GM10266 (cell line): ENCODE results near the gene CAPG.
A peak's percentile ranks its signal among the peaks of the same experiment; 100 is the strongest.

Experiments
- DNase-seq: peaks from one replicate; pipeline ENCODE4 v3.0.0; 2012; ENCODE audit errors: extremely low spot score
- TF ChIP-seq, protein P1 (sequence below): IDR thresholded peaks from 2 replicates; pipeline ENCODE4 v1.5.1; 2012; ENCODE audit warnings: mild to moderate bottlenecking, low read depth; ENCODE audit not compliant: control insufficient read depth, insufficient read depth; ENCODE audit errors: missing control alignments

CAPG gene

DNA sequence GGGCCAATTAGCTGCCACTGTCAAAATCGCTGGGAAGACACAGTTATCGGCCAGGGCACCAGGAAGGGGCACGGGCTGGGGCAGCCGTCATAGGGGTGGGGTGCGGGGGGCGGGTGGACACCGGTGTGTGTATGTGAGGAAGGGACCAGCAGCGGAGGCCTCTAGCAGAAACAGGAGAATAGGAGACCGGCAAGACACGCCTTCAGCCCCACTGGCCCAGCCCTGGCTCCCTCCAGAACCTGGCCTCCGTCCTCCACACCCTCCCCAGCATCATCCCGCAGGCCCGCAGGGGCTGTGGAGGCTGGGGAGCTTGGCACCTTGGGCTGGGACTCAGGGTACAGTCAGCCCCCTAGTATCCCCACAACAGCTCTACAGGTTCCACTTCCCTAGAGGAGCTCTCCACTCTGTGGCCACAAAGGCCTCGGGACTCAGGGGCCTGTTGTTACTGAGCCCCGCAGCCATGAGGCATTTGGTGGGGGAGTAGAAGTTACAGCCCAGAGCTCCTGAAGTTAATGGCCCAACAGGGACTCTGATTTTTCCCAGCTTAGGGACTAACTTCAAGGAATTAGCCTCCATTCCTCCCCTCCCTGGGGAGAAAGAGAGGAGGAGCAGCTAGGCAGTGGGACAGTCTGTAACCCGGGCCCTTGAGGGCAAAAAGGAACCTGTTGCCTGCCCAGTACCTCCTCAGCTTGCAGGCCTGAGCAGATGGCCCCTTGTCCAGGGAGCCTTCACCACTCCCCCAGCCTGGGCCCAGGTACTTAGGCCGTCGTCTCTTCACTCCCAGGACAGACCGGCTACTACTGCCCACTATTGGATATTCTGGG, 28.2 kb upstream of the CAPG start:
- TF ChIP-seq, protein P1, sequence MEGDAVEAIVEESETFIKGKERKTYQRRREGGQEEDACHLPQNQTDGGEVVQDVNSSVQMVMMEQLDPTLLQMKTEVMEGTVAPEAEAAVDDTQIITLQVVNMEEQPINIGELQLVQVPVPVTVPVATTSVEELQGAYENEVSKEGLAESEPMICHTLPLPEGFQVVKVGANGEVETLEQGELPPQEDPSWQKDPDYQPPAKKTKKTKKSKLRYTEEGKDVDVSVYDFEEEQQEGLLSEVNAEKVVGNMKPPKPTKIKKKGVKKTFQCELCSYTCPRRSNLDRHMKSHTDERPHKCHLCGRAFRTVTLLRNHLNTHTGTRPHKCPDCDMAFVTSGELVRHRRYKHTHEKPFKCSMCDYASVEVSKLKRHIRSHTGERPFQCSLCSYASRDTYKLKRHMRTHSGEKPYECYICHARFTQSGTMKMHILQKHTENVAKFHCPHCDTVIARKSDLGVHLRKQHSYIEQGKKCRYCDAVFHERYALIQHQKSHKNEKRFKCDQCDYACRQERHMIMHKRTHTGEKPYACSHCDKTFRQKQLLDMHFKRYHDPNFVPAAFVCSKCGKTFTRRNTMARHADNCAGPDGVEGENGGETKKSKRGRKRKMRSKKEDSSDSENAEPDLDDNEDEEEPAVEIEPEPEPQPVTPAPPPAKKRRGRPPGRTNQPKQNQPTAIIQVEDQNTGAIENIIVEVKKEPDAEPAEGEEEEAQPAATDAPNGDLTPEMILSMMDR, result no peak
- no peak for DNase-seq

DNA sequence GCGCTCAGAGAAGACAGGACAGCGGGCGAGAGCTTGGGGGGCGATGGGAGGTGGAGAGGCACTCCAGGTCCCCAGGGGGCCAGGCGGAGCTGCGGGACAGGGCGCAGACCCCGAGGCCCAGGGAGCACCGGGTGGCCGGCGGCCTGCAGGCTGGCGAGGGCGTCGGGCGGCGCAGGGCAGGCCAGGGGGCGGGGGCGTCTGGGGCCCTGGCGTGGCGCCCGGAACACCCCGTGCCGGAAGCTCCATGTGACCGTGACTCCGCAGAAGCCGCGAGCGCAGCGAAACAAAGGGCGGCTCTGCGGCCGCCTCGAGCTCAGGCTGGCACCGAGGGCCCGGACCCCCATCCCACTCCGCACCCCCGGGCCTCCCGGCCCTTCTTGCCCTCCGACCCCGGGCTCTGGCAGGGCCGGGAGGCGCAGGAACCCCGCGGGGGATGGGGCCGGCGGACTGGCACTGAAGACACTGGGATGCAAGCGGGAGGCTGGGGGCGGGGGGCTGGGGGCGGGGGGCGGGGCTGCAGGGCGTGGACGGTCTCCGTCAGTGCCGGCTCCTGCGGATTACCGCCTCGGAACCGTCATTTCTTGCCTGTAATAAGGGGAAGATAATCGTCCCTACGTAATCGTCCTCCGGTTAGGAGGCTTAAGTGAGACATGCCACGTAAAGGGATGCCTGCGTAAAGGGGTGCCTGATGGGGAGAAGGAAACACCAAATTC, 27.5 kb upstream of the CAPG start:
- TF ChIP-seq, protein P1, result no peak
- DNase-seq, result peak; percentile 88

DNA sequence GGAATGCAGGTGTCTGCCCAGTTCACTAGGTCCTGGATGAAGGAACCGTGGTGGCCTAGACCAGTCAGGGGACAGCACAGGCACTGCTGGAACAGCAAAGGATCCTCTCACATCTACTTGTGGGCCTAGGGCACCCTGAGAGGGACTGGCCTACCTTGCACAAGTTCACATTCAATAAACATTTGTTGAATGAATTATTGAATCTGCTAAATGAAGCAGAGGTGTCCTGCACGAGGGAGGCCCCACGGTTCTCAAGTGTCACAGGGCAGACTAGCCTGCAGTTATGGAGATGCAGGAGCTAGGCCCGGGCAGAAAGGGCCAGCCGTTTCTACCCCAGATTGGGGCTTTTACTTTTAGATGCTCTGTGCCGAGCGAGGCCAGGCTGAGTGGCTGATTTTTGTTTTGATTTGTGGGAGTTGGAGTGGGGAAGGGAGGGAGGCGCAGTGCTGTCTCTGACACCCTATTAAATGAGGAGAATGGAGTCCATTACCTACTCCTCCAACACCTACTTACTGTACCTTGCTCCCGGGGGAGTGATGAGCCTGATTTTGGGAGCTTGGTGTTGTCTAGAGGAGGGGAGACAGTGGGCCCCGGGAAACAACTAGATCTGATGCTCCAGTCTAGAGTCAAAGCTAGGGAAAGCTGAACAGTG, 26.8 kb upstream of the CAPG start:
- DNase-seq, result no peak
- TF ChIP-seq, protein P1, result no peak

DNA sequence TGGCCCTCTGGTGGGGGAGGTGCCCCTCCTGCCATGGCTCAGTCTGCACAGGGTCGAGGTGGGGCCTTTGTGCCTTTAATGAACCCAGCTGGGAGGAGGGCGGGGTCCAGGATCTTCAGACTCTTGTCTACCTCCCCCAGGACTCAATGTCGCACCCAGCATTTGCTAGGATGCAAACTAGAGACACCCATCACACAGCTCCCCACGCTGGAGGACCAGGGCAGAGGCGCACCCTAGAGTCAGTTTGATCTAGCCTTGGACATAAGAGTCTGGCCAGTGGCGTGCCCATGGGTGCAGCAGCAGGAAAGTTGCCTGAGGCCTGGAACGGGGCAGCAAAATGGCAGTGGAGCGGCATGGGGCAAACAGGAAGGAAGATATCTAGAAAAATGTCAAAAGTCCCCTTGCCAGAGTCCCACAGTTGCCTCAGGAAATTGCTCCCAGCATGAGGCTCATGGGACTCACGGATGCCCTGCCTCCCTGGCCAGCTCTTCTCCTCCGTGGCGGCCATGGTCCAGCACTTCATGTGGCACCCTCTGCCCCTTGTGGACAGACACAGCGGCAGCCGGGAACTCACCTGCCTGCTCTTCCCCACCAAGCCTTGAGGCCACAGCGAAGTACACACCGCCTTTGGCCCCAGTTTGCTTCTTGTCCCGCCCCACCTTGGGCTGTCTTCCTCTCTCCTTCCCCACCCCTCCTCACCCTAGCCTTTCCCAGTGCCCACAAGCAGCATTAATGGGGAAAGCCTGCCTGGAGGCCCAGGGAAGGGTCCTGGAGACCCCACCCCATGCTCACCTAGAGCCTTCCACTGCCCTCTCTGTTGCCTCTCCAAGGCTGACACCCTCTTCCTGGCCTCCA, 26.0 kb upstream of the CAPG start:
- TF ChIP-seq, protein P1, result no peak
- DNase-seq, result no peak

DNA sequence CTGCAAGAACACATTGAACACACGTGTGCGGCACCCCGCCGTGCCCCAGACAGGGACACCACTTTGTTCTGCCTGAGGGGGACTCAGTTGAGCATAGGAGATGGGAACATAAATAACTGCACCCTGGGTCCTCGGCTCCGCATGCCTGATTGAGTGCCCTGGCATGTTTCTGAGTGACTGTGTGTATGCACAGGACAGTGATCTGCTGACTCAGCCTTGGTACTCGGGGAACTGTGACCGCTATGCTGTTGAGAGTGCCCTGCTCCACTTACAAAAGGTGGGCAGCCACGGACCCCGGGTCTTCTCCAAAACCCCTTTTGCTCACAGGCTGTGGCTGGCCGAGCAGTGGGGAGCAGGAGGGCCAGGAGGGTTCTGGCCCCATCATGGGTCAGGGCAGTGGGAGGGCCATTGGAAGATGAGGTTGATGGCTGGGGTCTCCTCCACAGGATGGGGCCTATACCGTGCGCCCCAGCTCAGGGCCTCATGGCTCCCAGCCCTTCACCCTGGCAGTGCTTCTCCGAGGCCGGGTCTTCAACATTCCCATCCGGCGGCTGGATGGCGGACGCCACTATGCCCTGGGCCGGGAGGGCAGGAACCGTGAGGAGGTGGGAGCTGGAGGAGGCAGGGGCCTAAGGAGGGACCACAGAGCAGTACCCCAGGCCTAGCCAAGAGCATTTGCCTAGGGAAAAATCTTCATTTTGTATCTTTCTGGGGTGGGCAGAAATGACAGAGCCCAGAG, 25.2 kb upstream of the CAPG start:
- TF ChIP-seq, protein P1, result no peak
- DNase-seq, result no peak

DNA sequence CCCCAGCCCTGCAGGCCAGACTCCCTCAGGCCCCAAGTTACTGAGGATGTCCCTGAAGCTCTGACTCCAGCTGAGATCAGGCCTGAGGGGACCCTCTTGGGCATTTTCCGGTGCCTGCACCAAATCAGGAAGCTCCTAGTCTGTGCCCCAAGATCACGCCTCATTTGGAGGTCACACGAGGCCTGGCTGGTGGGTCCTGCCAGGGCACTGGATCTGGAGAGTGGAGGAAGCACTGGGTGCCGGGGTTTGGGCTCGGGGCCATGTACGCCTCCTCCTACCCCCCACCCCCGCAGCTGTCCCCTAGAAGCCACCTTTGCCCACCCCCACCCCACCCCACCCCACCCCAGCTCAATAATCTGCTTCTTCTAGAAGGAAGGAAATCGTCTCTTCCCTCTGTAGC, 24.5 kb upstream of the CAPG start:
- TF ChIP-seq, protein P1, result no peak
- no peak for DNase-seq
